ENCODE data around the gene PRAC1.

DNA sequence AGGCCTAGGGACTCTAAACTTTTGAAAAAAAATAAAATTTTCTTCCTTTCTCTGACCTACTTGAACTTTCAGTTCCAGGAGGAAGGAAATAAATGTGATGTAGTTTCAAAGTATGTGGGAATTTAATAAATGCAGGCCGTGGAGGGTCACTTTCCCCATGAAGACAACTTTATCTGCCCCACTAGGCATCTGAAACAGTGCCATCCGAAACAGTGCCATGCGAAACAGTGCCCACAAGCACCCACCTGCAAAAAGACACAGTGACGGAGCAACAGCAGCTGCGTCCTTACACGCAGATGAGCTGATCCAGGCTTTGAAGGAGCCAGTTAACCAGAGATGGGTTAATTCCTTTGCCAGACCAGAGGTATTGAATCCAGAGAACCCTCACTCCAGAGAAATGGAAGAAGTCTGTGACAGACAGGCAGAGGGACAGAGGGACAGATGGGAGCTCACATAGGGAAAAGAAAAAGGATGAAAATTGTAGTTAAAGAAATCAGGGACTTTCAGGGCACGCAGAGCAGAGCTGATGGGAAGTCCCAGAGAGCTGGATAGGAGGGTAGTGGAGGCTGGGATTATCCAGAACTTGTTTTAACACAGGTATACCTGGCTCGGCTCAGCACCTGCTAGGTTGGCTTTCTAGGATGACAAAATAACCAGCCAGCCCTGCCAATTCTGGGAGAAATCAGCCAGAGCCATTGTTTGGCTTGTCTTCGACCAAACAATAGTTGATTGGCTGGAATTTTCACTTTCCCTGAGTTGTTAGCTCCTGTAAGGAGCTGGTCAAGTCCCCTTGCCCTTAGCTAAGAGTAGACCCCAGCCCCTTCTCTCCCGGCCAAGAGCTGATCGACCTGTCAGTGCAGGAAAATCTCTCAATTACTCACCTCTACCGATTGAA lies 23.3 kb upstream of the PRAC1 start:
- no peak for TF ChIP-seq CTCF (conservative IDR thresholded peaks at IDR 0.05 in 1 of 2, IDR thresholded peaks at IDR 0.05 in 1 of 2; ENCODE audit: low read depth in 1 of 2, low read length in 2 of 2)
- TF ChIP-seq EZH2 (IDR thresholded peaks at IDR 0.05; ENCODE audit: low read length, missing control alignments), result no peak

Data from fibroblast of lung (primary cell).